HepG2 (cell line): ENCODE data around the gene UAP1L1. TPM values are rescaled to one million over a fixed set of nuclear protein-coding genes. Genes with fewer than 3 reads are reported as not detected.

Source experiments
- CBX1 ChIP-seq: IDR thresholded peaks from one replicate; pipeline ENCODE4 v1.6.1; 2016; ENCODE audit warnings: antibody characterized with exemption, low read depth
- HNRNPUL1 ChIP-seq: fragments of 200-400 bp; formaldehyde crosslinking; IDR thresholded peaks from 2 replicates; pipeline ENCODE4 v1.6.1; 2017; ENCODE audit warnings: low read depth, mild to moderate bottlenecking, low read length, moderate library complexity
- KDM1A ChIP-seq: IDR thresholded peaks from 2 replicates; pipeline ENCODE4 v1.6.1; 2016; ENCODE audit warnings: missing compliant biosample characterization
- KDM2A ChIP-seq: sonication (generic); formaldehyde crosslinking; IDR thresholded peaks from 2 replicates; pipeline ENCODE4 v1.4.0; 2020; ENCODE audit warnings: low read depth, missing genetic modification reagents, borderline replicate concordance
- MEF2D ChIP-seq: sonication (generic); formaldehyde crosslinking; IDR thresholded peaks from 2 replicates; pipeline ENCODE4 v1.5.1; 2020; ENCODE audit warnings: mild to moderate bottlenecking, missing genetic modification reagents
- NCOR1 ChIP-seq: fragments of 200-600 bp; sonication (generic); IDR thresholded peaks from 2 replicates; pipeline ENCODE4 v1.7.0; 2017; ENCODE audit warnings: antibody characterized with exemption, low read length, borderline replicate concordance
- RBAK ChIP-seq: sonication (generic); formaldehyde crosslinking; IDR thresholded peaks from 2 replicates; pipeline ENCODE4 v1.5.1; 2020; ENCODE audit warnings: mild to moderate bottlenecking, missing genetic modification reagents
- SALL2 ChIP-seq: sonication (generic); formaldehyde crosslinking; IDR thresholded peaks from 2 replicates; pipeline ENCODE4 v1.8.1; 2023; ENCODE audit warnings: mild to moderate bottlenecking, missing genetic modification reagents, inconsistent platforms
- SIX1 ChIP-seq: sonication (generic); formaldehyde crosslinking; IDR thresholded peaks from 2 replicates; pipeline ENCODE4 v1.4.0; 2020; ENCODE audit warnings: missing genetic modification reagents, borderline replicate concordance
- STAT5B ChIP-seq: sonication (generic); formaldehyde crosslinking; IDR thresholded peaks from 2 replicates; pipeline ENCODE4 v1.4.0; 2020; ENCODE audit warnings: missing genetic modification reagents
- XBP1 ChIP-seq: sonication (generic); formaldehyde crosslinking; IDR thresholded peaks from 2 replicates; pipeline ENCODE4 v1.5.0; 2020; ENCODE audit warnings: missing genetic modification reagents
- ZBTB42 ChIP-seq: sonication (generic); formaldehyde crosslinking; IDR thresholded peaks from 2 replicates; pipeline ENCODE4 v1.5.0; 2020; ENCODE audit warnings: mild to moderate bottlenecking, missing genetic modification reagents
- ZSCAN29 ChIP-seq: sonication (generic); formaldehyde crosslinking; conservative IDR thresholded peaks from 2 replicates; pipeline ENCODE4 v1.4.0; 2020; ENCODE audit warnings: mild to moderate bottlenecking, missing genetic modification reagents
- polyA plus RNA-seq, 8 experiments: library from polyadenylated mRNA; depleted of rRNA in 3 of 8; stranded (reverse) in 7 of 8; unstranded in 1 of 8; fragments of >200 nt; fragmentation: Illumina TruSeq in 4 of 8; extraction: Trizol in 4 of 8; gene quantifications; 2 replicates each; pipeline versions ENCODE4 v1.2.1 to v1.2.3, GENCODE V29; 2011 to 2016; ENCODE audit warnings: low read depth in 4 of 8, missing spikeins in 1 of 8, mixed read lengths in 1 of 8; ENCODE audit not compliant: insufficient read depth in 1 of 8
- total RNA-seq, 5 experiments: library from RNA; depleted of rRNA; stranded (reverse); fragments of >200 nt; fragmentation: Illumina TruSeq; extraction: Trizol; gene quantifications; 2 replicates each; pipeline ENCODE4 v1.2.3, GENCODE V29; 2016; ENCODE audit warnings: low read depth in 1 of 5
- TF ChIP-seq, protein P1 (sequence below): sonication (generic); formaldehyde crosslinking; IDR thresholded peaks from 2 replicates; pipeline ENCODE4 v1.5.1; 2020; ENCODE audit warnings: mild to moderate bottlenecking, missing genetic modification reagents, borderline replicate concordance
- TF ChIP-seq, protein P2 (sequence below): sonication (generic); formaldehyde crosslinking; conservative IDR thresholded peaks from 2 replicates; pipeline ENCODE4 v1.4.0; 2020; ENCODE audit warnings: mild to moderate bottlenecking, missing genetic modification reagents, moderate library complexity
- TF ChIP-seq, protein P3 (sequence below): sonication (generic); formaldehyde crosslinking; IDR thresholded peaks from 2 replicates; pipeline ENCODE4 v1.5.1; 2020; ENCODE audit warnings: mild to moderate bottlenecking, moderate library complexity, missing genetic modification reagents
- TF ChIP-seq, protein P4 (sequence below): sonication (generic); formaldehyde crosslinking; IDR thresholded peaks from 2 replicates; pipeline ENCODE4 v1.5.0; 2020; ENCODE audit warnings: missing genetic modification reagents

UAP1L1 gene
- total and polyA plus RNA-seq, 2 of the 13 experiments (the other 11 are each of a cell fraction or from before 2014, with no cell fraction given) = 5.4 to 6.4 TPM

DNA sequence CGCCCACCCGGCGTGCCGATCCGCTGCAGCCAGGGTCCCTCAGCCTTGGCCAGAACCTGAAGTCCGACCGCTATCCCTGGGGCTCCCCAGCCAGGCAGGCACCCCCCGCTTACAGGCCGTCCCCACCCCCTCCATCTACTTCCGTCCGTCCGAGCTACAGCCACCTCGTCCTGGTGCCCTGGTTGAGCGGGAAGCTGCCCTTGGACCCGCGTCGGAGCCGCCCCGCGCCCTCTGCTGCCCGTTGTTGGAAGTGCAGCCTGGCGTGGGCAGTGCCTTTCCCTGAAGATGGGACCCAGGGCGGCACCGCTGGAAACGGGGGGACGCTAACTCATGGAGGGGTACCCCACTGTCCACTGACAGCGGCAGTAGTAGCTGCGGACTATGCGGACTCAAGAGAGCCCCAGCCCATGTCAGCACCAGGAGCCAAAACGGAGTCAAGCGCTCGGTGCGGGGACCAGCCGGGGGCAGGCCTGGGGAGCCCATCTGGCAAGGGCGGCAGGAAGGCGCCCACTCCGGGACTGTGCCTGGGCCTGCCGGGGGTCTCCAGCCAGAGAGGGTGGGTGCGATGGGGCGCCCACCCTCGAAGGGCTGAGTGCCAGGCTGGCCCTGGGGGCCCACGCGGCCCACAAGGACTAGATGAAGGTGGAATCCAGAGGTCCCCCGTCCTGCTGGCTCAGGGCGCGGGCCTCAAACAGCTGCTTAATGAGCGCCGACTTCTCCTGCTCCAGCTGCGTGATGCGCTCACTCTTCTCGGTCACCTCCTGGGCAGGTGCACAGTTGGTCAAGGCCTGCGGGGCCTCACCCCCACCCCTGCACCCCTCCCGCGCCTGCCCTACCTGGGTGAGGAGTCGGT is 13.1 kb upstream of the UAP1L1 start (continued):
- TF ChIP-seq, protein P1, sequence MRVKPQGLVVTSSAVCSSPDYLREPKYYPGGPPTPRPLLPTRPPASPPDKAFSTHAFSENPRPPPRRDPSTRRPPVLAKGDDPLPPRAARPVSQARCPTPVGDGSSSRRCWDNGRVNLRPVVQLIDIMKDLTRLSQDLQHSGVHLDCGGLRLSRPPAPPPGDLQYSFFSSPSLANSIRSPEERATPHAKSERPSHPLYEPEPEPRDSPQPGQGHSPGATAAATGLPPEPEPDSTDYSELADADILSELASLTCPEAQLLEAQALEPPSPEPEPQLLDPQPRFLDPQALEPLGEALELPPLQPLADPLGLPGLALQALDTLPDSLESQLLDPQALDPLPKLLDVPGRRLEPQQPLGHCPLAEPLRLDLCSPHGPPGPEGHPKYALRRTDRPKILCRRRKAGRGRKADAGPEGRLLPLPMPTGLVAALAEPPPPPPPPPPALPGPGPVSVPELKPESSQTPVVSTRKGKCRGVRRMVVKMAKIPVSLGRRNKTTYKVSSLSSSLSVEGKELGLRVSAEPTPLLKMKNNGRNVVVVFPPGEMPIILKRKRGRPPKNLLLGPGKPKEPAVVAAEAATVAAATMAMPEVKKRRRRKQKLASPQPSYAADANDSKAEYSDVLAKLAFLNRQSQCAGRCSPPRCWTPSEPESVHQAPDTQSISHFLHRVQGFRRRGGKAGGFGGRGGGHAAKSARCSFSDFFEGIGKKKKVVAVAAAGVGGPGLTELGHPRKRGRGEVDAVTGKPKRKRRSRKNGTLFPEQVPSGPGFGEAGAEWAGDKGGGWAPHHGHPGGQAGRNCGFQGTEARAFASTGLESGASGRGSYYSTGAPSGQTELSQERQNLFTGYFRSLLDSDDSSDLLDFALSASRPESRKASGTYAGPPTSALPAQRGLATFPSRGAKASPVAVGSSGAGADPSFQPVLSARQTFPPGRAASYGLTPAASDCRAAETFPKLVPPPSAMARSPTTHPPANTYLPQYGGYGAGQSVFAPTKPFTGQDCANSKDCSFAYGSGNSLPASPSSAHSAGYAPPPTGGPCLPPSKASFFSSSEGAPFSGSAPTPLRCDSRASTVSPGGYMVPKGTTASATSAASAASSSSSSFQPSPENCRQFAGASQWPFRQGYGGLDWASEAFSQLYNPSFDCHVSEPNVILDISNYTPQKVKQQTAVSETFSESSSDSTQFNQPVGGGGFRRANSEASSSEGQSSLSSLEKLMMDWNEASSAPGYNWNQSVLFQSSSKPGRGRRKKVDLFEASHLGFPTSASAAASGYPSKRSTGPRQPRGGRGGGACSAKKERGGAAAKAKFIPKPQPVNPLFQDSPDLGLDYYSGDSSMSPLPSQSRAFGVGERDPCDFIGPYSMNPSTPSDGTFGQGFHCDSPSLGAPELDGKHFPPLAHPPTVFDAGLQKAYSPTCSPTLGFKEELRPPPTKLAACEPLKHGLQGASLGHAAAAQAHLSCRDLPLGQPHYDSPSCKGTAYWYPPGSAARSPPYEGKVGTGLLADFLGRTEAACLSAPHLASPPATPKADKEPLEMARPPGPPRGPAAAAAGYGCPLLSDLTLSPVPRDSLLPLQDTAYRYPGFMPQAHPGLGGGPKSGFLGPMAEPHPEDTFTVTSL (CRISPR knock-in tag) = no peak
- TF ChIP-seq STAT5B (CRISPR knock-in tag) = peak; percentile 70; the same call in 1 of the 2 replicates
- TF ChIP-seq MEF2D (CRISPR knock-in tag) = no peak
- no peak for TF ChIP-seq ZSCAN29 (CRISPR knock-in tag)
- TF ChIP-seq KDM1A = no peak
- TF ChIP-seq RBAK (CRISPR knock-in tag) = no peak
- TF ChIP-seq SIX1 (CRISPR knock-in tag) = no peak
- TF ChIP-seq SALL2 = no peak
- TF ChIP-seq, protein P2, sequence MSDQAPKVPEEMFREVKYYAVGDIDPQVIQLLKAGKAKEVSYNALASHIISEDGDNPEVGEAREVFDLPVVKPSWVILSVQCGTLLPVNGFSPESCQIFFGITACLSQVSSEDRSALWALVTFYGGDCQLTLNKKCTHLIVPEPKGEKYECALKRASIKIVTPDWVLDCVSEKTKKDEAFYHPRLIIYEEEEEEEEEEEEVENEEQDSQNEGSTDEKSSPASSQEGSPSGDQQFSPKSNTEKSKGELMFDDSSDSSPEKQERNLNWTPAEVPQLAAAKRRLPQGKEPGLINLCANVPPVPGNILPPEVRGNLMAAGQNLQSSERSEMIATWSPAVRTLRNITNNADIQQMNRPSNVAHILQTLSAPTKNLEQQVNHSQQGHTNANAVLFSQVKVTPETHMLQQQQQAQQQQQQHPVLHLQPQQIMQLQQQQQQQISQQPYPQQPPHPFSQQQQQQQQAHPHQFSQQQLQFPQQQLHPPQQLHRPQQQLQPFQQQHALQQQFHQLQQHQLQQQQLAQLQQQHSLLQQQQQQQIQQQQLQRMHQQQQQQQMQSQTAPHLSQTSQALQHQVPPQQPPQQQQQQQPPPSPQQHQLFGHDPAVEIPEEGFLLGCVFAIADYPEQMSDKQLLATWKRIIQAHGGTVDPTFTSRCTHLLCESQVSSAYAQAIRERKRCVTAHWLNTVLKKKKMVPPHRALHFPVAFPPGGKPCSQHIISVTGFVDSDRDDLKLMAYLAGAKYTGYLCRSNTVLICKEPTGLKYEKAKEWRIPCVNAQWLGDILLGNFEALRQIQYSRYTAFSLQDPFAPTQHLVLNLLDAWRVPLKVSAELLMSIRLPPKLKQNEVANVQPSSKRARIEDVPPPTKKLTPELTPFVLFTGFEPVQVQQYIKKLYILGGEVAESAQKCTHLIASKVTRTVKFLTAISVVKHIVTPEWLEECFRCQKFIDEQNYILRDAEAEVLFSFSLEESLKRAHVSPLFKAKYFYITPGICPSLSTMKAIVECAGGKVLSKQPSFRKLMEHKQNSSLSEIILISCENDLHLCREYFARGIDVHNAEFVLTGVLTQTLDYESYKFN = 0 out of 2 replicates have a peak, but pooled peaks have one; percentile 17
- TF ChIP-seq, protein P3, sequence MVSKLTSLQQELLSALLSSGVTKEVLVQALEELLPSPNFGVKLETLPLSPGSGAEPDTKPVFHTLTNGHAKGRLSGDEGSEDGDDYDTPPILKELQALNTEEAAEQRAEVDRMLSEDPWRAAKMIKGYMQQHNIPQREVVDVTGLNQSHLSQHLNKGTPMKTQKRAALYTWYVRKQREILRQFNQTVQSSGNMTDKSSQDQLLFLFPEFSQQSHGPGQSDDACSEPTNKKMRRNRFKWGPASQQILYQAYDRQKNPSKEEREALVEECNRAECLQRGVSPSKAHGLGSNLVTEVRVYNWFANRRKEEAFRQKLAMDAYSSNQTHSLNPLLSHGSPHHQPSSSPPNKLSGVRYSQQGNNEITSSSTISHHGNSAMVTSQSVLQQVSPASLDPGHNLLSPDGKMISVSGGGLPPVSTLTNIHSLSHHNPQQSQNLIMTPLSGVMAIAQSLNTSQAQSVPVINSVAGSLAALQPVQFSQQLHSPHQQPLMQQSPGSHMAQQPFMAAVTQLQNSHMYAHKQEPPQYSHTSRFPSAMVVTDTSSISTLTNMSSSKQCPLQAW (CRISPR knock-in tag) = 0 out of 2 replicates have a peak, but pooled peaks have one; percentile 40
- no peak for TF ChIP-seq XBP1 (CRISPR knock-in tag)
- TF ChIP-seq, protein P4, sequence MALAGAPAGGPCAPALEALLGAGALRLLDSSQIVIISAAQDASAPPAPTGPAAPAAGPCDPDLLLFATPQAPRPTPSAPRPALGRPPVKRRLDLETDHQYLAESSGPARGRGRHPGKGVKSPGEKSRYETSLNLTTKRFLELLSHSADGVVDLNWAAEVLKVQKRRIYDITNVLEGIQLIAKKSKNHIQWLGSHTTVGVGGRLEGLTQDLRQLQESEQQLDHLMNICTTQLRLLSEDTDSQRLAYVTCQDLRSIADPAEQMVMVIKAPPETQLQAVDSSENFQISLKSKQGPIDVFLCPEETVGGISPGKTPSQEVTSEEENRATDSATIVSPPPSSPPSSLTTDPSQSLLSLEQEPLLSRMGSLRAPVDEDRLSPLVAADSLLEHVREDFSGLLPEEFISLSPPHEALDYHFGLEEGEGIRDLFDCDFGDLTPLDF (CRISPR knock-in tag) = 0 out of 2 replicates have a peak, but pooled peaks have one; percentile 24
- TF ChIP-seq ZBTB42 = 0 out of 2 replicates have a peak, but pooled peaks have one; percentile 46
- TF ChIP-seq CBX1 = peak; percentile 62
- TF ChIP-seq NCOR1 = no peak
- TF ChIP-seq HNRNPUL1 = no peak
- TF ChIP-seq KDM2A (CRISPR knock-in tag) = peak; percentile 92
